Activated CD4-positive, alpha-beta T cell treated with anti-CD3 and anti-CD28 coated beads, Interleukin-2, amount 10 ng/mL, durations not matched to agents 7 days and 5 days (primary cell): ENCODE measurements around the gene EXOC2. TPM values are rescaled to one million over a fixed set of nuclear protein-coding genes. Genes with fewer than 3 reads are reported as not detected.
"Not testable (repeated sequence)": the region's sequence is repeated elsewhere in the genome, so short reads cannot be mapped to it uniquely, and the experiment has no call there.

Source experiments
- CTCF ChIA-PET: fragments of 350-600 bp; sonication (Branson Sonifier 250); formaldehyde crosslinking; loops from one replicate; lab custom pipeline; 2021; ENCODE audit warnings: antibody characterized with exemption; lab: Charles Lee
- POLR2A ChIA-PET: fragments of 350-600 bp; sonication (Branson Sonifier 250); formaldehyde crosslinking; loops from one replicate; lab custom pipeline; 2021; ENCODE audit warnings: antibody characterized with exemption; lab: Charles Lee
- DNase-seq: peaks from one replicate; pipeline ENCODE4 v3.0.0-alpha.2; 2020
- H3K27ac Mint-ChIP-seq: one replicate; pipeline ENCODE4 v1.8.0; 2021; ENCODE audit warnings: mild to moderate bottlenecking, moderate library complexity, mixed read lengths
- H3K27me3 Mint-ChIP-seq: one replicate; pipeline ENCODE4 v1.8.0; 2021; ENCODE audit warnings: mixed read lengths
- H3K36me3 Mint-ChIP-seq: one replicate; pipeline ENCODE4 v1.8.0; 2021; ENCODE audit warnings: low read depth, mixed read lengths
- H3K4me1 Mint-ChIP-seq: one replicate; pipeline ENCODE4 v1.8.0; 2021; ENCODE audit warnings: mixed read lengths
- H3K4me3 Mint-ChIP-seq: one replicate; pipeline ENCODE4 v1.8.0; 2021; ENCODE audit warnings: mild to moderate bottlenecking, moderate library complexity, mixed read lengths
- H3K9me3 Mint-ChIP-seq: one replicate; pipeline ENCODE4 v1.8.0; 2021; ENCODE audit warnings: mixed read lengths
- total RNA-seq, 2 experiments: library from RNA; stranded (reverse); gene quantifications; one replicate each; pipeline ENCODE4 v1.2.3, GENCODE V29; 2021

EXOC2 gene
- total RNA-seq, 2 experiments from 2014 or later, result 42.7 to 43.6 TPM

GRCh38 chr6:665403-666267, 27.3 kb downstream of the EXOC2 start:
- H3K4me1 Mint-ChIP-seq, result peaks cover 44% of the 10 kb centered on the region
- CTCF ChIA-PET, result no interaction called here
- H3K36me3 Mint-ChIP-seq, result peaks cover 37% of the 10 kb centered on the region
- POLR2A ChIA-PET, result no interaction called here
- H3K4me3 Mint-ChIP-seq, result no peak overlapping the region
- peaks cover 16% of the 10 kb centered on the region for H3K9me3 Mint-ChIP-seq
- DNase-seq, result no peak
- H3K27ac Mint-ChIP-seq, result no peak overlapping the region
- no peaks in the 10 kb centered on the region for H3K27me3 Mint-ChIP-seq

DNA sequence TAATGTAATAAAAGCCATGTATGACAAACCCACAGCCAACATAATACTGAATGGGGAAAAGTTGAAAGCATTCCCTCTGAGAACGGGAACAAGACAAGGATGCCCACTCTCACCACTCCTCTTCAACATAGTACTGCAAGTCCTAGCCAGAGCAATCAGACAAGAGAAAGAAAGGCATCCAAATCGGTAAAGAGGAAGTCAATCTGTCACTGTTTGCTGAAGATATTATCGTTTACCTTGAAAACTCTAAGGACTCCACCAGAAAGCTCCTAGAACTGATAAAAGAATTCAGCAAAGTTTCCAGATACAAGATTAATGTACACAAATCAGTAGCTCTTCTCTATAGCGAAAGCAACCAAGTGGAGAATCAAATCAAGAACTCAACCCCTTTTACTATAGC, 29.2 kb downstream of the EXOC2 start:
- H3K36me3 Mint-ChIP-seq, result peaks cover 39% of the 10 kb centered on the region
- H3K9me3 Mint-ChIP-seq, result peaks cover 16% of the 10 kb centered on the region
- peaks cover 60% of the 10 kb centered on the region for H3K4me1 Mint-ChIP-seq
- DNase-seq, CTCF ChIA-PET, H3K27me3 Mint-ChIP-seq, POLR2A ChIA-PET, H3K4me3 Mint-ChIP-seq: not testable (repeated sequence)
- H3K27ac Mint-ChIP-seq, result peak overlapping the region; percentile 52

- ChIA-PET CTCF (interaction anchor here (0.6 to 1.4 kb wide), 5 partner anchors 10 to 61 kb away, joined by 3 read pairs; no protein-coding TSS in a partner anchor), POLR2A (no interaction called here)
- H3K36me3 Mint-ChIP-seq, result peaks cover 48% of the 10 kb centered on the region
- peaks cover 11% of the 10 kb centered on the region for H3K9me3 Mint-ChIP-seq
- H3K27me3 Mint-ChIP-seq, result no peaks in the 10 kb centered on the region
- H3K27ac Mint-ChIP-seq, result peak overlapping the region; percentile 20
- no peak overlapping the region for H3K4me3 Mint-ChIP-seq
- DNase-seq, result peak; percentile 9
- peaks cover 55% of the 10 kb centered on the region for H3K4me1 Mint-ChIP-seq
Measured at GRCh38 chr6:659716-660581, 33.0 kb downstream of the EXOC2 start.

- peaks cover 46% of the 10 kb centered on the region for H3K36me3 Mint-ChIP-seq
- no peak overlapping the region for H3K27ac Mint-ChIP-seq
- no peak overlapping the region for H3K4me3 Mint-ChIP-seq
- ChIA-PET CTCF (no interaction called here), POLR2A (no interaction called here)
- no peaks in the 10 kb centered on the region for H3K27me3 Mint-ChIP-seq
- DNase-seq, result no peak
- H3K4me1 Mint-ChIP-seq, result peaks cover 41% of the 10 kb centered on the region
- H3K9me3 Mint-ChIP-seq, result peaks cover 3% of the 10 kb centered on the region
Measured at GRCh38 chr6:658244-658643, 34.7 kb downstream of the EXOC2 start.

DNA sequence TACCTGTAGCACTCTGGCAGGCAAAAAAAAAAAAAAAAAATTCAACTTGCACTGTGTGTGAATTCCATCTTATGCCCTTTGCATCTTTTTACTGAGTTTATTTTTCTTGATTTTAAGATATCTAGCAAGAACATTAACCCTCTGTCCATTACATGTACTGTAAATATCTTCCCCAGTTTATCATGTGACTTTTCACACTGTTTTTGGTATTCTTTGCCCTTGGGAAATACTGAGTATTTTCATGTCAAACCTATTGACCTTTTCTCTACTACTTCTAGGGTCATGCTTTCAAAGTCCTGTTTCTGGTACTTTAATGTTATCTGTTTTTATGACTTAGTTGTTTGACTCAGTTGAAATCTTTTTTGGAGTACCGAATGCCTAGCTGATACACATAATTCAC, 35.2 kb downstream of the EXOC2 start:
- Mint-ChIP-seq H3K36me3 (peaks cover 46% of the 10 kb centered on the region), H3K9me3 (no peaks in the 10 kb centered on the region), H3K27me3 (no peaks in the 10 kb centered on the region), H3K27ac (no peak overlapping the region), H3K4me3 (no peak overlapping the region), H3K4me1 (peaks cover 36% of the 10 kb centered on the region)
- ChIA-PET CTCF (no interaction called here), POLR2A (no interaction called here)
- no peak for DNase-seq

DNA sequence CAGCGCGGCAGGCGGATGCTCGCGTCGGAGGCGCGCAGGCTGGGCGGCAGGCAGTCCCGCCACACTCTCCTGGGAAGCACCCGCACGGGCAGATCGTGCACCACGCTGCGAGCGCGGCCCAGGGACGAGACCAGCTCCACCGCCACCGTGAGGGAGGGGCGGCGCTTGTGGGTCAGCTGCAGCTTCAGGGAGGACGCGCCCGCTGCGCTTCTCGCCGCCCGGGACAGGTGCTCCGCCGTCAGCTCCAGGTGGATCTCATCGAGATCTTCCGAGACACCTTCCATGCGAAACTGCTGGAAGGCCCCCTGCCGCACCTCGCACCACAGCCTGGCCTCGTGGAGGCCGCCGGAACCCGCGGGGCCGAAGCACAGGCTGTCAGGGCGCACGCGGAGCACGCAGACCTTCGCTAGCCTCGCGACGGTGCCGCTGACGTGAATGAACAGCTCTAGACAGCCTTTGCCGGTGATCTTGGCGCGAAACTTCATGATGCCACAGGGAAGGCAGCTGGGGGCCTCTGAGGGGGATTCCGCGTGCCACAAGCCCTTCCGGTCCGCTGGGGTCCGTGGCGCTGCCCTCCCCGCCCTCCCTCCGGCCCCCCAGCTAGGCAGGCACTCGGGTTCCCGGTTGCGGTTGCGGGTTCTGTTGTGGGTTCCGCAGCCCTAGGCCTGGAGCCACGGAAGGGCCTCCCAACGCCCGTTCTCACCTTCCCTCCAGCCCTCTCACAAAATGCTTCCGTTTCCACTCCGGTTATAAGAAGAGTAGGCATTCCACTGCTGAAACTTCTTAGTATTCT, 36.3 kb downstream of the EXOC2 start, which contains the start of gene HUS1B:
Gene HUS1B, minus strand, starts transcription at position 641 of the 793 bp plus-strand sequence. Its CDS starts 156 bp downstream, at position 485.
- Mint-ChIP-seq H3K27me3 (no peaks in the 10 kb centered on the region), H3K36me3 (peaks cover 39% of the 10 kb centered on the region), H3K27ac (no peak within 1 kb of the TSS), H3K4me1 (peaks cover 27% of the 10 kb centered on the region), H3K9me3 (no peaks in the 10 kb centered on the region), H3K4me3 (no peak within 1 kb of the TSS)
- no peak for DNase-seq
- ChIA-PET POLR2A (no interaction called here), CTCF (interaction anchor here (0.6 kb wide), 1 partner anchor 192 kb away, joined by 3 read pairs; no protein-coding TSS in a partner anchor)

- CTCF ChIA-PET, result no interaction called here
- H3K4me1 Mint-ChIP-seq, result peaks cover 2% of the 10 kb centered on the region
- peaks cover 32% of the 10 kb centered on the region for H3K36me3 Mint-ChIP-seq
- DNase-seq, result no peak
- H3K27ac Mint-ChIP-seq, result no peak overlapping the region
- POLR2A ChIA-PET, result no interaction called here
- H3K4me3 Mint-ChIP-seq, result no peak overlapping the region
- H3K27me3 Mint-ChIP-seq, result no peaks in the 10 kb centered on the region
- H3K9me3 Mint-ChIP-seq, result no peaks in the 10 kb centered on the region
Measured at GRCh38 chr6:654136-654535, 38.8 kb downstream of the EXOC2 start.

DNA sequence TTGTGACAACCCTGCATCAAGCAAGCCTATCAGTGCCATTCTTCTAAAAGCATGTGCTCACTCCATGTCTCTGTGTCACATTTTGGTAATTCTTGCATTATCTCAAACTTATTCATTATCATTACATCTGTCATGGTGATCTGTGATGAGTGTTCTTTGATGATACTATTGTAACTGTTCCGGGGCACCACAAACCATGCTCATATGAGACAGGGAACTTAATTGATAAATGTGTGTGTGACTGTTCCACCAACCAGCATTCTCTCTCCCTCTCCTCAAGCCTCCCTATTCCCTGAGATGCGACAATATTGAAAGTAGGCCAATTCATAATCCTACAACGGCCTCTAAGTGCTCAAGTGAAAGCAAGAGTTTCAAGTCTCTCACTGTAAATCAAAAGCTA, 40.1 kb downstream of the EXOC2 start:
- POLR2A ChIA-PET, result interaction anchor here (0.6 to 1.0 kb wide), 2 partner anchors 24 to 253 kb away, joined by 3 to 4 read pairs; no protein-coding TSS in a partner anchor
- Mint-ChIP-seq H3K36me3 (peaks cover 27% of the 10 kb centered on the region), H3K4me3 (no peak overlapping the region), H3K9me3 (no peaks in the 10 kb centered on the region), H3K27ac (no peak overlapping the region), H3K4me1 (no peaks in the 10 kb centered on the region), H3K27me3 (no peaks in the 10 kb centered on the region)
- no peak for DNase-seq
- CTCF ChIA-PET, result interaction anchor here (0.6 kb wide), 1 partner anchor 992 kb away, joined by 4 read pairs; no protein-coding TSS in a partner anchor

GRCh38 chr6:650098-650497, 42.8 kb downstream of the EXOC2 start:
- no peak overlapping the region for H3K27ac Mint-ChIP-seq
- peaks cover 19% of the 10 kb centered on the region for H3K36me3 Mint-ChIP-seq
- no peaks in the 10 kb centered on the region for H3K27me3 Mint-ChIP-seq
- ChIA-PET POLR2A (no interaction called here), CTCF (interaction anchor here (0.8 to 0.9 kb wide), 2 partner anchors 9 to 19 kb away, joined by 3 read pairs; no protein-coding TSS in a partner anchor)
- H3K4me3 Mint-ChIP-seq, result no peak overlapping the region
- H3K4me1 Mint-ChIP-seq, result peaks cover 7% of the 10 kb centered on the region
- no peak for DNase-seq
- H3K9me3 Mint-ChIP-seq, result no peaks in the 10 kb centered on the region

DNA sequence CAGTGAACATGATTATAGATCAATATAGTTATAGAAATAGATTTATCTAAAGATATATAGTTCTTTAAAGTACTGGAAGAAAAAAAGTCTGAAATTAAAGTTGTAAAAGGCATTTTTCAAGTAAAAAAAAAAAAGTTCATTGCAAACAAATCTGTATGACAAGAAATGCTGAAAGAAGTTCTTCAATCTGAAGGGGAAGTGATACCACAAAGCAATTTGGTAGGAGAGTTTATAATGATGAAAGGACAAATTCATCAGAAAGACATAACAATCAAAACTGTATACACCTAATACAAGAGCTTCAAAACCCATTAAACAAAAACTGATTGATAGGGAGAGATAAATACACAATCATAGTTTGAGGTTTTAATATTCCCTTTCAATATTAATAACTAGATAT, 50.1 kb downstream of the EXOC2 start:
- no peak overlapping the region for H3K4me3 Mint-ChIP-seq
- H3K27ac Mint-ChIP-seq, result no peak overlapping the region
- H3K36me3 Mint-ChIP-seq, result peaks cover 22% of the 10 kb centered on the region
- no peak for DNase-seq
- no peaks in the 10 kb centered on the region for H3K27me3 Mint-ChIP-seq
- peaks cover 7% of the 10 kb centered on the region for H3K4me1 Mint-ChIP-seq
- POLR2A ChIA-PET, result no interaction called here
- CTCF ChIA-PET, result no interaction called here
- peaks cover 8% of the 10 kb centered on the region for H3K9me3 Mint-ChIP-seq

DNA sequence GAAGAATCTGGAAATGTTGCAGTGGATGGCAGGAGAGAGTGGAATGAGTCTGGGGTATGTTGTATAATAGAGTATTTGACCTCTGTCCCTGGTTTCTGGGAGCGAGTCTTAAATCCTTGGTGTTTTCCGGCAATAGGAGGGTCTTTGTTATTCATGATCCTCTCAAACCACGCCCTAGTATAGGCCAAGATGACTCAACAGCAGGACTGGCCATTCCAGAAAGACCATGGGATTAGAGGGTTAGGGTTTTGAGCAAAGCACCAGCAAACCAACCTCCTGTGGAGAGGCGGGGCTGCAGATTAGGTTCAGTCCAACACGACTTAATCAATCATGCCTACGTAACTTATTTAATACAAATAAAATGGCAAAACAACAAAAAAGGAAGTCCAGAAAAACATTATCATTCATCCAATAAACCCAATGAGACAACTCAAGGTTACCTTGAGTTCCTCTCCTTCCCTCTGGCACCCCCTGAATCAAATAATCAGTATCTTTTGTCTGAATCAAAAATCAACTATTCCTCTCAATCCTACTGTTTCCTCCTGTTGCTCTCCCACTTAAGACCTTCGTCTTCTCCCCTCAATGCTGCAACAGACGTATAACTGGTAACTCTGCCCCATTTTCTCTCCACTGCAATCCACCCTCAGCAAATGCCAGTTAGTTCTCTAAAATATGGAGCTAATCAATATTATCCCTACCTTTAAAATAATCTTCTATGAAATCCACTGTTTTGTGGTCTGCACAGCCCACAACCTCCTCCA, 51.5 kb downstream of the EXOC2 start:
- H3K27ac Mint-ChIP-seq, result no peak overlapping the region
- H3K36me3 Mint-ChIP-seq, result peaks cover 25% of the 10 kb centered on the region
- CTCF ChIA-PET, result interaction anchor here (1.2 kb wide), 1 partner anchor 243 kb away, joined by 4 read pairs; no protein-coding TSS in a partner anchor
- no peaks in the 10 kb centered on the region for H3K27me3 Mint-ChIP-seq
- POLR2A ChIA-PET, result interaction anchor here (0.6 kb wide), 1 partner anchor 484 kb away, joined by 3 read pairs; no protein-coding TSS in a partner anchor
- H3K4me3 Mint-ChIP-seq, result no peak overlapping the region
- no peak for DNase-seq
- peaks cover 7% of the 10 kb centered on the region for H3K4me1 Mint-ChIP-seq
- H3K9me3 Mint-ChIP-seq, result peaks cover 8% of the 10 kb centered on the region
